GM23248 (cell line): ENCODE data around the gene DOK6. TPM values are rescaled to one million over a fixed set of nuclear protein-coding genes. Genes with fewer than 3 reads are reported as not detected.

ENCODE experiments used
- DNase-seq: peaks from one replicate; pipeline ENCODE4 v3.0.0-alpha.2; 2015
- H2AFZ ChIP-seq: fragments of 200-600 bp; sonication (generic); 2 replicates; pipeline ENCODE4 v1.6.1; 2016; ENCODE audit warnings: antibody characterized with exemption
- H3F3A ChIP-seq: fragments of 200-600 bp; sonication (generic); 2 replicates; pipeline ENCODE4 v1.6.1; 2016; ENCODE audit warnings: mild to moderate bottlenecking, antibody characterized with exemption, mixed run types; ENCODE audit not compliant: insufficient read depth
- H3K27ac ChIP-seq: fragments of 200-600 bp; sonication (generic); 2 replicates; pipeline ENCODE4 v1.5.1; 2016; ENCODE audit warnings: mild to moderate bottlenecking
- H3K27me3 ChIP-seq: fragments of 200-600 bp; sonication (generic); replicated peaks from 2 replicates; pipeline ENCODE4 v1.6.1; 2016; ENCODE audit warnings: mild to moderate bottlenecking; ENCODE audit not compliant: insufficient read depth
- H3K36me3 ChIP-seq: fragments of 200-600 bp; sonication (generic); 2 replicates; pipeline ENCODE4 v1.6.1; 2016; ENCODE audit warnings: low read depth, mild to moderate bottlenecking
- H3K4me1 ChIP-seq: fragments of 200-600 bp; sonication (generic); 2 replicates; pipeline ENCODE4 v1.6.1; 2016; ENCODE audit warnings: mild to moderate bottlenecking; ENCODE audit not compliant: insufficient read depth
- H3K4me2 ChIP-seq: fragments of 200-600 bp; sonication (generic); one replicate; pipeline ENCODE4 v1.6.1; 2016; ENCODE audit warnings: mild to moderate bottlenecking; ENCODE audit not compliant: unreplicated experiment
- H3K4me3 ChIP-seq: fragments of 200-600 bp; sonication (generic); 2 replicates; pipeline ENCODE4 v1.5.1; 2016; ENCODE audit warnings: mild to moderate bottlenecking
- H3K79me2 ChIP-seq: fragments of 200-600 bp; sonication (generic); 2 replicates; pipeline ENCODE4 v1.6.1; 2016; ENCODE audit warnings: mild to moderate bottlenecking; ENCODE audit not compliant: insufficient read depth
- H3K9ac ChIP-seq: fragments of 200-600 bp; sonication (generic); 2 replicates; pipeline ENCODE4 v1.6.1; 2016; ENCODE audit warnings: mild to moderate bottlenecking
- H3K9me2 ChIP-seq: fragments of 200-600 bp; sonication (generic); 2 replicates; pipeline ENCODE4 v1.6.1; 2016; ENCODE audit warnings: mixed run types, mild to moderate bottlenecking, moderate library complexity; ENCODE audit not compliant: insufficient read depth
- H3K9me3 ChIP-seq: fragments of 200-600 bp; sonication (generic); one replicate; pipeline ENCODE4 v1.6.1; 2017; ENCODE audit warnings: low read depth
- H4K20me1 ChIP-seq: fragments of 200-600 bp; sonication (generic); 2 replicates; pipeline ENCODE4 v1.6.0; 2016; ENCODE audit not compliant: insufficient read depth
- EZH2 ChIP-seq: fragments of 200-600 bp; sonication (generic); IDR thresholded peaks from 2 replicates; pipeline ENCODE4 v1.6.1; 2018; ENCODE audit warnings: antibody characterized with exemption, mild to moderate bottlenecking; ENCODE audit not compliant: insufficient read depth, poor library complexity, severe bottlenecking
- EZH2phosphoT487 ChIP-seq: fragments of 200-600 bp; sonication (generic); IDR thresholded peaks from 2 replicates; pipeline ENCODE4 v1.6.1; 2018; ENCODE audit warnings: antibody characterized with exemption, moderate library complexity, mild to moderate bottlenecking, low read depth; ENCODE audit not compliant: insufficient read depth
- WGBS, 2 experiments: methylation state at CpG; one replicate each; pipeline ENCODE4 v1.1.6; 2015 to 2017; ENCODE audit warnings: low lambda C conversion rate in 2 of 2, low coverage in 1 of 2; ENCODE audit errors: missing lambda C conversion rate in 2 of 2; 5-methylcytosine and 5-hydroxymethylcytosine counted together
- in situ Hi-C: fragments of 300-500 bp; cut with MboI; formaldehyde crosslinking; loops from 2 replicates; pipeline ENCODE4 v1.15.0; 2020
- polyA plus RNA-seq: library from polyadenylated mRNA; unstranded; fragments of >200 nt; fragmentation: Nextera tagmentation; extraction: Ambion mirVana; gene quantifications from 2 replicates; pipeline ENCODE4 v1.2.1, GENCODE V29; 2016
- total RNA-seq: library from RNA; depleted of rRNA; stranded (reverse); fragments of >200 nt; shearing (Covaris generic); gene quantifications from 2 replicates; pipeline ENCODE4 v1.2.3, GENCODE V29; 2014

Gene DOK6
- total and polyA plus RNA-seq, 2 experiments from 2014 or later = 1.1 to 5.2 TPM

GRCh38 chr18:69383186-69383585 lies 17.5 kb upstream of the DOK6 start:
- in situ Hi-C loops = no loop called here
- Histone ChIP-seq H3K4me1 (no peaks in the 10 kb centered on the region), H2AFZ (no peak overlapping the region), H3K79me2 (no peaks in the 10 kb centered on the region), H3K9me2 (no peaks in the 10 kb centered on the region), H3K9me3 (no peaks in the 10 kb centered on the region), H3K4me2 (no peak overlapping the region), H3K9ac (no peak overlapping the region), H4K20me1 (no peaks in the 10 kb centered on the region), H3K27me3 (no peaks in the 10 kb centered on the region), H3K4me3 (no peak overlapping the region), H3F3A (no peaks in the 10 kb centered on the region), H3K27ac (no peak overlapping the region), H3K36me3 (no peaks in the 10 kb centered on the region)
- no peak for TF ChIP-seq EZH2
- TF ChIP-seq EZH2phosphoT487 = no peak
- 52 to 61% methylated on average over 3 of the region's 3 CpGs for WGBS, 2 experiments
- peak; percentile 66 for DNase-seq

GRCh38 chr18:69387186-69387585 lies 13.5 kb upstream of the DOK6 start:
- no peaks in the 10 kb centered on the region for H3K79me2 ChIP-seq
- H3F3A ChIP-seq = no peaks in the 10 kb centered on the region
- no peak overlapping the region for H3K9ac ChIP-seq
- no peaks in the 10 kb centered on the region for H3K4me1 ChIP-seq
- no peak overlapping the region for H3K27ac ChIP-seq
- H3K4me3 ChIP-seq = no peak overlapping the region
- in situ Hi-C loops = no loop called here
- H3K9me2 ChIP-seq = no peaks in the 10 kb centered on the region
- TF ChIP-seq EZH2phosphoT487 = no peak
- TF ChIP-seq EZH2 = no peak
- H3K27me3 ChIP-seq = no peaks in the 10 kb centered on the region
- no peaks in the 10 kb centered on the region for H4K20me1 ChIP-seq
- DNase-seq = no peak
- H3K4me2 ChIP-seq = no peak overlapping the region
- no peaks in the 10 kb centered on the region for H3K9me3 ChIP-seq
- 8 to 11% methylated on average over 2 of the region's 2 CpGs for WGBS, 2 experiments
- H2AFZ ChIP-seq = no peak overlapping the region
- no peaks in the 10 kb centered on the region for H3K36me3 ChIP-seq

DNA sequence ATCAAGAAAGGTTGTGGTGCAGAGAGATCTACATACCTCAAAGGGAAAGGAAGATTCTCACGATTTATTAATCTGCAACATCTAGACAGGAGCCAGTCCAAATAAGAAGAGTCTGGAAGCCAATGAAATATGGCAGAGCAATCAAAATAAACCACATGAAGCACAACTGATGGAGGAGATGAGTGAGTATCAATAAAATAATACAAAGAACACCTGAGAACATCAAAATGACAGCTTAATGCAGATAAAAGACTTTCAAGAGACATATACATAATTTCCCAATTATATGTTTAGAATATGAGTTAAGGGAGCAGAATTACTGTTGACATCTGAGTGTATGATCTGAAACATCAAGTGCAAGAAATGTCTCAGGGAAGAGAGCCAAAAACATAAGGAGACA lies 12.5 kb upstream of the DOK6 start:
- Histone ChIP-seq H3K36me3 (no peaks in the 10 kb centered on the region), H3K4me3 (no peak overlapping the region), H3K9me2 (no peaks in the 10 kb centered on the region), H3K4me1 (no peaks in the 10 kb centered on the region), H3K4me2 (no peak overlapping the region), H3K9ac (no peak overlapping the region), H3K79me2 (no peaks in the 10 kb centered on the region), H3K9me3 (no peaks in the 10 kb centered on the region), H4K20me1 (no peaks in the 10 kb centered on the region), H3K27ac (no peak overlapping the region), H3F3A (no peaks in the 10 kb centered on the region), H2AFZ (no peak overlapping the region), H3K27me3 (no peaks in the 10 kb centered on the region)
- TF ChIP-seq EZH2phosphoT487 (no peak), EZH2 (no peak)
- in situ Hi-C loops = no loop called here
- no peak for DNase-seq
- 90 to 94% methylated on average over 1 of the region's 1 CpG for WGBS, 2 experiments

GRCh38 chr18:69397096-69397495 lies 3.6 kb upstream of the DOK6 start:
- no peaks in the 10 kb centered on the region for H3K9me2 ChIP-seq
- H3K4me3 ChIP-seq = no peak overlapping the region
- H3K4me1 ChIP-seq = 0 out of 2 replicates have a peak, but pooled peaks cover 3% of the 10 kb centered on the region
- 78 to 80% methylated on average over 7 of the region's 7 CpGs for WGBS, 2 experiments
- 0 out of 2 replicates have a peak, but pooled peaks cover 4% of the 10 kb centered on the region for H3F3A ChIP-seq
- no peaks in the 10 kb centered on the region for H3K36me3 ChIP-seq
- H3K4me2 ChIP-seq = no peak overlapping the region
- H3K27me3 ChIP-seq = no peaks in the 10 kb centered on the region; the same call in 1 of the 2 replicates
- no peaks in the 10 kb centered on the region for H3K79me2 ChIP-seq
- no peak overlapping the region for H3K9ac ChIP-seq
- H3K27ac ChIP-seq = no peak overlapping the region
- DNase-seq = peak; percentile 56
- H4K20me1 ChIP-seq = no peaks in the 10 kb centered on the region
- TF ChIP-seq EZH2 = no peak
- TF ChIP-seq EZH2phosphoT487 = no peak
- no peaks in the 10 kb centered on the region for H3K9me3 ChIP-seq
- in situ Hi-C loops = no loop called here
- no peak overlapping the region for H2AFZ ChIP-seq

DNA sequence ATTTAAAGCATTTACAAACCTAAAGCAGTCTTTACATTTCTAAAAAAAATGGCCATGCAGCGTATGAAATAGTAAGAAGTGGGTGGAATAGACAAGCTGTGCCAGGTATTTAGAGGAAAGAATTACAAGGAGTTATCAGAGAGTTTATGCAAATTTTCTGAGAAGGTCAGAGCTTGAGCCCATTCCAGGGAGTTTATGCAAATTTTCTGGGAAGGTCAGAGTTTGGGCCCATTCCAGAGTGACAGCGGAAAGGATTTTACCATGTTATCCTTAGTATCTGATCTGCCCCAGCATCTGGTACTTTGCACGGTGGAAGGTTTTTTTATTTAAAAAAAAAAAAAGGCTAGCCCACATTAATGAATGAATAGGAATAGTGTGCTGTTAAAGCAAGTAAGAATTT lies 1.4 kb upstream of the DOK6 start:
- no peaks in the 10 kb centered on the region for H3K36me3 ChIP-seq
- no peak for TF ChIP-seq EZH2
- no peak for TF ChIP-seq EZH2phosphoT487
- 0 out of 2 replicates have a peak, but pooled peaks cover 3% of the 10 kb centered on the region for H3K4me1 ChIP-seq
- no peaks in the 10 kb centered on the region for H3K9me3 ChIP-seq
- WGBS, 2 experiments = 58 to 65% methylated on average over 3 of the region's 3 CpGs
- no peak overlapping the region for H3K4me3 ChIP-seq
- no peaks in the 10 kb centered on the region for H4K20me1 ChIP-seq
- H3K27ac ChIP-seq = no peak overlapping the region
- no peak for DNase-seq
- no peak overlapping the region for H3K4me2 ChIP-seq
- H3K27me3 ChIP-seq = no peaks in the 10 kb centered on the region; the same call in 1 of the 2 replicates
- 0 out of 2 replicates have a peak, but pooled peaks cover 4% of the 10 kb centered on the region for H3F3A ChIP-seq
- H3K9ac ChIP-seq = no peak overlapping the region
- H3K9me2 ChIP-seq = no peaks in the 10 kb centered on the region
- H2AFZ ChIP-seq = 0 out of 2 replicates have a peak overlapping the region, but pooled peaks have one; percentile 86
- in situ Hi-C loops = no loop called here
- no peaks in the 10 kb centered on the region for H3K79me2 ChIP-seq
